Common myeloid progenitor, CD34-positive (primary cell): ENCODE measurements around the gene SMIM8.

Experiments used
- CTCF ChIA-PET: fragments of 350-600 bp; sonication (Branson Sonifier 250); formaldehyde crosslinking; loops from one replicate; lab custom pipeline; 2021; ENCODE audit warnings: antibody characterized with exemption; lab: Charles Lee
- POLR2A ChIA-PET: fragments of 350-600 bp; sonication (Branson Sonifier 250); formaldehyde crosslinking; loops from one replicate; lab custom pipeline; 2021; ENCODE audit warnings: antibody characterized with exemption; lab: Charles Lee
- DNase-seq, 3 donors: peaks; one replicate each; pipeline versions ENCODE4 v3.0.0 to v3.0.0-alpha.2; 2013
- H3K27ac ChIP-seq, 2 experiments: 1 replicate in 1 of 2; 2 replicates in 1 of 2; pipeline ENCODE4 v1.7.0; 2013; ENCODE audit warnings: inconsistent platforms in 2 of 2, low read length in 2 of 2, mild to moderate bottlenecking in 2 of 2, low read depth in 1 of 2, moderate library complexity in 1 of 2; ENCODE audit not compliant: severe bottlenecking in 2 of 2, insufficient read depth in 1 of 2, poor library complexity in 1 of 2
- H3K27me3 ChIP-seq, 5 experiments: replicated peaks in 2 of 5; 1 replicate in 3 of 5; 2 replicates in 2 of 5; pipeline versions ENCODE4 v1.6.1 to v1.7.0; 2013; ENCODE audit warnings: low read length in 4 of 5, mild to moderate bottlenecking in 2 of 5, moderate library complexity in 2 of 5, inconsistent platforms in 1 of 5; ENCODE audit not compliant: insufficient read depth in 5 of 5, control insufficient read depth in 4 of 5
- H3K36me3 ChIP-seq, 4 experiments: 1 replicate in 2 of 4; 2 replicates in 2 of 4; pipeline versions ENCODE4 v1.6.1 to v1.7.0; 2013; ENCODE audit warnings: low read length in 3 of 4, control low read depth in 1 of 4, mild to moderate bottlenecking in 1 of 4; ENCODE audit not compliant: control insufficient read depth in 4 of 4, insufficient read depth in 4 of 4
- H3K4me1 ChIP-seq, 4 experiments: 1 replicate in 3 of 4; 2 replicates in 1 of 4; pipeline versions ENCODE4 v1.6.1 to v1.7.1; 2013; ENCODE audit warnings: low read length in 3 of 4, mild to moderate bottlenecking in 3 of 4, control low read depth in 1 of 4, inconsistent platforms in 1 of 4, moderate library complexity in 1 of 4; ENCODE audit not compliant: control insufficient read depth in 4 of 4, insufficient read depth in 4 of 4; ENCODE audit errors: control extremely low read depth in 1 of 4
- H3K4me3 ChIP-seq, 7 experiments: 1 replicate in 4 of 7; 2 replicates in 3 of 7; pipeline versions ENCODE4 v1.5.1 to v1.7.0; 2013; ENCODE audit warnings: mild to moderate bottlenecking in 7 of 7, low read length in 6 of 7, moderate library complexity in 6 of 7, inconsistent platforms in 2 of 7, low read depth in 2 of 7, control low read depth in 1 of 7; ENCODE audit not compliant: insufficient read depth in 4 of 7, control insufficient read depth in 1 of 7; ENCODE audit errors: extremely low read depth in 1 of 7
- H3K9me3 ChIP-seq, 5 experiments: 1 replicate in 4 of 5; 2 replicates in 1 of 5; pipeline versions ENCODE4 v1.6.1 to v1.7.1; 2013; ENCODE audit warnings: low read length in 4 of 5, mild to moderate bottlenecking in 2 of 5, inconsistent platforms in 1 of 5, low read depth in 1 of 5, moderate library complexity in 1 of 5; ENCODE audit not compliant: control insufficient read depth in 4 of 5, insufficient read depth in 2 of 5; ENCODE audit errors: control extremely low read depth in 1 of 5
- WGBS: methylation state at CpG from one replicate; pipeline ENCODE4 v1.1.5; 2013; ENCODE audit not compliant: insufficient coverage; 5-methylcytosine and 5-hydroxymethylcytosine counted together

SMIM8 gene

DNA sequence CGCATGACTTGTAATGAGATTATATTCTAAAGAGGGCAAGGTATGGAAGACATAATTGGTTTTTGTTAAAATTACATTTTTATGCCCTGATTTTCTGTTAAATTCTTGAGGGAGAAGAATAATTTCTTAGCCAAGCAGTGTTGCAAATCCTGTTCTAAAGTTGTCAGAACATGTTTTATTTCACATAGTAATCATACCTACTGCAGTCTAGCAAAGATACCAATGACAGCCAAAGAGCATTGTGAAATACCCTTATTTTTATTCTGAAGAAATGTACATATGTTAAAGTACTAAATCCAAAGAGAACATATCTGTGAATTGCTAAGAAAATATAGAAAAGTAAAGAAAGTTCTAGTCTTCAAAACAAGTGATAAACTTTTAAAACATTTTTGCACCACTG lies 39.6 kb upstream of the SMIM8 start:
- Histone ChIP-seq H3K4me1 (no peaks in the 10 kb centered on the region), H3K4me3 (no peak overlapping the region), H3K9me3 (no peaks in the 10 kb centered on the region), H3K27ac (no peak overlapping the region), H3K36me3 (no peaks in the 10 kb centered on the region), H3K27me3 (no peaks in the 10 kb centered on the region)
- ChIA-PET POLR2A (no interaction called here), CTCF (no interaction called here)
- no peak for DNase-seq
- no CpG with 5 or more reads among the region's 1 CpG for WGBS

DNA sequence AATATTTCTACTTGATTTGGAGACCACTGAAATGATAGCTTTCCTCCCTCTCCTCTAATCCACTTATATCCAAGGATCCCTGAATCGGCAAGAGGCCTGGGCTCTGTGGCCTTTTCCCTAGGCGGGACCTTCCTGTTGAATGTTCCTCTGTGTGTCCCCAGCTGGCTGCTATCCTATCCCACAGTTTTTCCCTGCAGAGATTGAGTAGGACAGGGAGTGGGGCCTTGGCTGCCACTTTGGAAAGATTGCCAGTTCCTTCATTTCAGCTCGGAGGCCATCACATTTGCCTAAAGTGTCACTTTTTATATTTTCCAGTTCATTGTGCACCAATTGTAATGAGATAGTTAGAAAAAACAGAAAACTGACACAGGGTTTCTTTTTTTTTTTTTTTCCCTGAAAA lies 38.9 kb upstream of the SMIM8 start:
- CTCF ChIA-PET: interaction anchor here (1.3 kb wide), 1 partner anchor 9 kb away, joined by 4 read pairs; no protein-coding TSS in a partner anchor
- DNase-seq: no peak
- H3K9me3 ChIP-seq: no peaks in the 10 kb centered on the region
- POLR2A ChIA-PET: no interaction called here
- no peaks in the 10 kb centered on the region for H3K27me3 ChIP-seq
- peaks cover 0 to under 1% (median 0%) of the 10 kb centered on the region in 4 experiments for H3K4me1 ChIP-seq
- no peaks in the 10 kb centered on the region for H3K36me3 ChIP-seq
- WGBS: 100% methylated on average over 1 of the region's 3 CpGs
- H3K4me3 ChIP-seq: no peak overlapping the region
- H3K27ac ChIP-seq: no peak overlapping the region

DNA sequence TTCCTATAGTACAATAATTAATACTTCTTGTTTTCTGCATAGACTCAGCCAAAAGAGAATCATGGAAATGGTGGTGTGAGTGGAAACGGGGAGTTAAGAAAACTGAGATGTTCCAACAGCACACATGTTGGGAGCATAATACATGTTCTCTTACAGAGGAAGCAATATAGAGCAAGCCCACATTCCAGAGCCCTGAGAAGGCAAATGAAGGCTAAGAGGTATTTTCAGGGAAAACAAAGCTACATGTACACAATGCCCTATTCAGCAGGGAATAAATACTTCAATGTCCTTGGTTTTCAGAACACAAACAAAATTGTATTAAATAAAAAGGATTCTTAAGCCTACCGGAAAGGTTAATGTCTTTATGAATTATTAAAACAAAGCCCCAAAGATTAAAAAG lies 35.1 kb upstream of the SMIM8 start:
- no peak overlapping the region for H3K4me3 ChIP-seq
- no peaks in the 10 kb centered on the region for H3K27me3 ChIP-seq
- H3K36me3 ChIP-seq: no peaks in the 10 kb centered on the region
- ChIA-PET CTCF (no interaction called here), POLR2A (no interaction called here)
- no peak overlapping the region for H3K27ac ChIP-seq
- DNase-seq: no peak
- H3K9me3 ChIP-seq: no peaks in the 10 kb centered on the region
- whole genome bisulfite sequencing: no CpG with 5 or more reads among the region's 2 CpGs
- peaks cover 0 to 5% (median 0%) of the 10 kb centered on the region in 4 experiments for H3K4me1 ChIP-seq

DNA sequence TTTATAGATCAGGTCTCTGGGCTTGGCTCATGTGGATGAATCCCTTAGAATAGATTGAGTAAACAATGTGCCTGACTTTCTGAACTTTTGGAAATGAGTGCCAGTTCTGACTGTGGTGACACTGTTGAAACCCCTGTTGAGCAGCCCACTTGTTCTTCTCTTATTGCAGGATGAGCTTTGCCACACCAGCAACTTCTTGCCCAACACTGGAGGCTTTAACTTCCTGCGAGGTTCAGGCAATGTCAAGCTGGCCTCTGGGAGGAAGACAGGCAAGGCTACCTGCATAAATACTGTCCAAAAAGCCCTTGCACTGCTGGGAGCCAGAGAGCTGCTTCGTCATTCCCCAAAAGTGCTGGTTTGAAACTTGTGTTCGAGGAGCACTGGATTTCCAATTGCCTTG lies 32.8 kb upstream of the SMIM8 start:
- no peak for DNase-seq
- no peaks in the 10 kb centered on the region for H3K9me3 ChIP-seq
- CTCF ChIA-PET: no interaction called here
- WGBS: 87% methylated on average over 3 of the region's 3 CpGs
- H3K4me1 ChIP-seq: peaks cover 0 to 5% (median 0%) of the 10 kb centered on the region in 4 experiments
- POLR2A ChIA-PET: no interaction called here
- H3K4me3 ChIP-seq: no peak overlapping the region
- no peaks in the 10 kb centered on the region for H3K27me3 ChIP-seq
- no peak overlapping the region for H3K27ac ChIP-seq
- no peaks in the 10 kb centered on the region for H3K36me3 ChIP-seq

DNA sequence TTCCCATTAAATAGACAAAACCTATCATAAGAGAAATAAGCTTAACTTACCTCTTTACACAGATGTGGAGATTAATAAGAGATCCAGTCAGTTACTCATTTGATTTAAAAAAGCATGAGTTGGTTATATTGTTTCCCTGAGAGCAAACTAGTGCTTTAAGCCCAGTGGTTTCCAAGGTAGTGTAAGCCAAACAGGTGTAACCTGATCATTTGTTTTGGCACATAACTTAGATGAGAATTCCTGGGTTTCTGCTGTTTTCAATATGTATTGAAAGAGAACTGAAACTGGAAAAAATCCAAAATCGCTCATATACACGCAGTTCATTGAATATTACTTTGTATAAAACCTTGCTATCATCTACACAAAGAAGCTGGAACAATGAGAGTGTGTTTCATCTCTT lies 30.5 kb upstream of the SMIM8 start:
- WGBS: no CpG with 5 or more reads among the region's 2 CpGs
- H3K9me3 ChIP-seq: no peaks in the 10 kb centered on the region
- CTCF ChIA-PET: interaction anchor here (0.9 to 1.4 kb wide), 3 partner anchors 8 to 216 kb away, joined by 3 to 4 read pairs (median 3); no protein-coding TSS in a partner anchor
- POLR2A ChIA-PET: no interaction called here
- H3K4me1 ChIP-seq: peaks cover 0 to 5% (median 0%) of the 10 kb centered on the region in 4 experiments
- no peak overlapping the region for H3K4me3 ChIP-seq
- H3K27ac ChIP-seq: no peak overlapping the region
- no peaks in the 10 kb centered on the region for H3K27me3 ChIP-seq
- DNase-seq: no peak
- no peaks in the 10 kb centered on the region for H3K36me3 ChIP-seq

DNA sequence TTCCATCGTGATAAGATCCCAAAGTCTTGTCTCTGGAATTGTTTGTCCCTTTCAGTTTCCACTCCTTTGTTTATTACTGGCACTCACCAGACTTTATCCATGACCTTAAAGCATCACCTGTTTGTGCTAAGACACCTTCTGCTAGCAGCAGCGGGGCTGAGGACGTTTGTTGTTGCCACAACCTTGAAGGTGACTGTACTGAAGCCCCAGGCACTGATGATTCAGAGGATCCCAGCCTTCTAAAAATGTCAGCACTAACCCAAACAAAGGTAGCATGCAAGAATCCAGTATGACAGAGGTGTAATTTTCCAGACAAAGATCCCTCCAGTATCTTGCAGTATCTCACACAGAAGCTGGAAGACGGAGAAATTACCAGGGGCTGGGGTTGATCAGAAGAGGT lies 28.9 kb upstream of the SMIM8 start:
- H3K4me1 ChIP-seq: peaks cover 0 to 4% (median 0%) of the 10 kb centered on the region in 4 experiments

DNA sequence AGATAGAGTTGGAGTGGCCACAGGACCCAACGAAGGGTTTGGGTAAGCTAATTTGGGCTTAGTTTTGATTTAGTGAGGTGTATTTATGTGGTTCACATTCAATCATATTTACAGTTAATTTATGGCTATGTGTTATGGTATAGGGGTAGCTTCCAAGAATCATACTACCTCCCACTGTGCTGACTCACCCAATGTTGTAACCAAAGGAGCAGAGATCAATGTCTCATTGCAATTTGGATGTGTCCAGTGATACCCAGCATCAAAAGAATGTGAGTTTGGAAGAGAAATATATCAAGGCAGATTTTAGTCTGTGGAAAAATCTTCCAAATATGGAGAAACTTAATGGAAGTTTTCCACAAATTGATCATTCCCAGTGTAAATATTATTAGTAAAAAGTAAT lies 25.3 kb upstream of the SMIM8 start:
- no peak overlapping the region for H3K4me3 ChIP-seq
- DNase-seq: no peak
- H3K36me3 ChIP-seq: no peaks in the 10 kb centered on the region
- peaks cover 0 to 2% (median 0%) of the 10 kb centered on the region in 5 experiments for H3K27me3 ChIP-seq
- H3K27ac ChIP-seq: no peak overlapping the region
- no peaks in the 10 kb centered on the region for H3K4me1 ChIP-seq
- no CpG with 5 or more reads among the region's 1 CpG for WGBS
- no peaks in the 10 kb centered on the region for H3K9me3 ChIP-seq
- CTCF ChIA-PET: no interaction called here
- POLR2A ChIA-PET: no interaction called here

More for the DNA sequence above, 28.9 kb upstream of the SMIM8 start:
- CTCF ChIA-PET: interaction anchor here (1.1 kb wide), 1 partner anchor 25 kb away, joined by 3 read pairs; no protein-coding TSS in a partner anchor
- DNase-seq: no peak
- no peaks in the 10 kb centered on the region for H3K9me3 ChIP-seq
- peaks cover 0 to 2% (median 0%) of the 10 kb centered on the region in 5 experiments for H3K27me3 ChIP-seq
- WGBS: 97% methylated on average over 3 of the region's 4 CpGs
- no peaks in the 10 kb centered on the region for H3K36me3 ChIP-seq
- H3K4me3 ChIP-seq: no peak overlapping the region
- no peak overlapping the region for H3K27ac ChIP-seq
- POLR2A ChIA-PET: no interaction called here
